Astrocyte (in vitro differentiated cells and primary cell): ENCODE measurements around the gene BTBD6. TPM values are rescaled to one million over a fixed set of nuclear protein-coding genes. Genes with fewer than 3 reads are reported as not detected.

Experiments used
- DNase-seq: peaks from one replicate; pipeline ENCODE4 v3.0.0-alpha.2; 2010; ENCODE audit warnings: low read depth
- FAIRE-seq: peaks from 2 replicates; lab custom pipeline; 2011; peaks lifted over from hg19 to GRCh38; lab: Jason Lieb, UNC
- H2AFZ ChIP-seq: 2 replicates; pipeline ENCODE4 v1.6.0; 2012; ENCODE audit warnings: low read depth, low read length, inconsistent platforms
- H3K27ac ChIP-seq: 2 replicates; pipeline ENCODE4 v1.5.1; 2011; ENCODE audit warnings: low read depth, low read length, inconsistent platforms
- H3K27me3 ChIP-seq: 2 replicates; pipeline ENCODE4 v1.6.0; 2011; ENCODE audit warnings: low read length, inconsistent platforms; ENCODE audit not compliant: insufficient read depth
- H3K36me3 ChIP-seq: 2 replicates; pipeline ENCODE4 v1.5.1; 2011; ENCODE audit warnings: low read length, inconsistent platforms; ENCODE audit not compliant: insufficient read depth
- H3K4me1 ChIP-seq: 2 replicates; pipeline ENCODE4 v1.5.1; 2011; ENCODE audit warnings: low read length, inconsistent platforms; ENCODE audit not compliant: insufficient read depth
- H3K4me2 ChIP-seq: 2 replicates; pipeline ENCODE4 v1.6.0; 2012; ENCODE audit warnings: low read length, inconsistent platforms
- H3K4me3 ChIP-seq: 2 replicates; pipeline ENCODE4 v1.5.1; 2011; ENCODE audit warnings: low read depth, mild to moderate bottlenecking, low read length, inconsistent platforms; ENCODE audit not compliant: insufficient read depth
- H3K79me2 ChIP-seq: 2 replicates; pipeline ENCODE4 v1.6.0; 2012; ENCODE audit warnings: mild to moderate bottlenecking, low read length, inconsistent platforms; ENCODE audit not compliant: insufficient read depth
- H3K9ac ChIP-seq: 2 replicates; pipeline ENCODE4 v1.6.0; 2012; ENCODE audit warnings: mild to moderate bottlenecking, low read length, inconsistent platforms
- H3K9me3 ChIP-seq: 2 replicates; pipeline ENCODE4 v1.5.1; 2012; ENCODE audit warnings: low read depth, mild to moderate bottlenecking, low read length, inconsistent platforms; ENCODE audit not compliant: insufficient read depth
- H4K20me1 ChIP-seq: 2 replicates; pipeline ENCODE4 v1.6.0; 2012; ENCODE audit warnings: low read length, inconsistent platforms; ENCODE audit not compliant: insufficient read depth
- H3K27ac Mint-ChIP-seq: one replicate; pipeline ENCODE4 v1.8.0; 2021; ENCODE audit warnings: mild to moderate bottlenecking, mixed read lengths; ENCODE audit not compliant: unreplicated experiment
- H3K27me3 Mint-ChIP-seq: one replicate; pipeline ENCODE4 v1.8.0; 2021; ENCODE audit warnings: low read depth, mixed read lengths; ENCODE audit not compliant: unreplicated experiment
- H3K36me3 Mint-ChIP-seq: one replicate; pipeline ENCODE4 v1.8.0; 2021; ENCODE audit warnings: low read depth, mixed read lengths; ENCODE audit not compliant: unreplicated experiment
- H3K4me1 Mint-ChIP-seq: one replicate; pipeline ENCODE4 v1.8.0; 2021; ENCODE audit warnings: low read depth, mixed read lengths; ENCODE audit not compliant: unreplicated experiment
- H3K4me3 Mint-ChIP-seq: one replicate; pipeline ENCODE4 v1.8.0; 2021; ENCODE audit warnings: mild to moderate bottlenecking, moderate library complexity, mixed read lengths; ENCODE audit not compliant: unreplicated experiment
- H3K9me3 Mint-ChIP-seq: one replicate; pipeline ENCODE4 v1.8.0; 2021; ENCODE audit warnings: mild to moderate bottlenecking, mixed read lengths; ENCODE audit not compliant: unreplicated experiment
- CTCF ChIP-seq: IDR thresholded peaks from 2 replicates; pipeline ENCODE4 v1.5.1; 2011; ENCODE audit warnings: low read depth, mild to moderate bottlenecking, inconsistent platforms, low read length, moderate library complexity; ENCODE audit not compliant: insufficient read depth
- EZH2 ChIP-seq: IDR thresholded peaks from 2 replicates; pipeline ENCODE4 v1.6.1; 2012; ENCODE audit warnings: mild to moderate bottlenecking, low read length, inconsistent platforms; ENCODE audit not compliant: insufficient read depth
- total RNA-seq: library from RNA; stranded (reverse); gene quantifications from 2 replicates; pipeline ENCODE4 v1.2.1, GENCODE V29; 2021

BTBD6 gene
- total RNA-seq, 1 donor from 2014 or later, result 25.1 TPM

- FAIRE-seq (no peak), DNase-seq (no peak)
- Mint-ChIP-seq H3K27ac (no peak overlapping the region), H3K36me3 (no peaks in the 10 kb centered on the region), H3K27me3 (peaks cover 23% of the 10 kb centered on the region), H3K4me1 (peaks cover 2% of the 10 kb centered on the region), H3K9me3 (no peaks in the 10 kb centered on the region), H3K4me3 (no peak overlapping the region)
- H3K4me1 ChIP-seq, result peaks cover 7% of the 10 kb centered on the region
- no peak overlapping the region for H3K27ac ChIP-seq
- no peaks in the 10 kb centered on the region for H3K36me3 ChIP-seq
- peaks cover 2% of the 10 kb centered on the region for H3K27me3 ChIP-seq
- H3K4me3 ChIP-seq, result no peak overlapping the region
- H2AFZ ChIP-seq, result no peak overlapping the region
- no peak overlapping the region for H3K4me2 ChIP-seq
- H3K9ac ChIP-seq, result no peak overlapping the region
- H4K20me1 ChIP-seq, result no peaks in the 10 kb centered on the region
- H3K79me2 ChIP-seq, result no peaks in the 10 kb centered on the region
- no peak for TF ChIP-seq EZH2
- TF ChIP-seq CTCF, result no peak
- no peaks in the 10 kb centered on the region for H3K9me3 ChIP-seq
These were observed 47.0 kb upstream of the BTBD6 start for GRCh38 chr14:105201156-105201924.

GRCh38 chr14:105201925-105202513 is 46.3 kb upstream of the BTBD6 start:
- Histone ChIP-seq H3K79me2 (no peaks in the 10 kb centered on the region), H3K36me3 (no peaks in the 10 kb centered on the region), H2AFZ (no peak overlapping the region), H3K4me2 (no peak overlapping the region), H3K9me3 (no peaks in the 10 kb centered on the region), H3K27me3 (peaks cover 2% of the 10 kb centered on the region), H3K27ac (no peak overlapping the region), H3K4me3 (no peak overlapping the region), H4K20me1 (no peaks in the 10 kb centered on the region), H3K9ac (no peak overlapping the region), H3K4me1 (peaks cover 4% of the 10 kb centered on the region)
- TF ChIP-seq EZH2, result no peak
- TF ChIP-seq CTCF, result no peak
- H3K4me1 Mint-ChIP-seq, result peaks cover 2% of the 10 kb centered on the region
- H3K4me3 Mint-ChIP-seq, result no peak overlapping the region
- H3K9me3 Mint-ChIP-seq, result no peaks in the 10 kb centered on the region
- peaks cover 23% of the 10 kb centered on the region for H3K27me3 Mint-ChIP-seq
- H3K27ac Mint-ChIP-seq, result no peak overlapping the region
- DNase-seq, result no peak
- FAIRE-seq, result no peak
- no peaks in the 10 kb centered on the region for H3K36me3 Mint-ChIP-seq
